GM19324 (cell line): Measurements from ENCODE around the gene ODC1.

ENCODE experiments used
- ATAC-seq: cut with Tn5 transposase; IDR thresholded peaks from one replicate; pipeline ENCODE4 v1.9.1; 2021; ENCODE audit warnings: mild to moderate bottlenecking, moderate library complexity; ENCODE audit not compliant: unreplicated experiment, low FRiP score

Gene ODC1

DNA sequence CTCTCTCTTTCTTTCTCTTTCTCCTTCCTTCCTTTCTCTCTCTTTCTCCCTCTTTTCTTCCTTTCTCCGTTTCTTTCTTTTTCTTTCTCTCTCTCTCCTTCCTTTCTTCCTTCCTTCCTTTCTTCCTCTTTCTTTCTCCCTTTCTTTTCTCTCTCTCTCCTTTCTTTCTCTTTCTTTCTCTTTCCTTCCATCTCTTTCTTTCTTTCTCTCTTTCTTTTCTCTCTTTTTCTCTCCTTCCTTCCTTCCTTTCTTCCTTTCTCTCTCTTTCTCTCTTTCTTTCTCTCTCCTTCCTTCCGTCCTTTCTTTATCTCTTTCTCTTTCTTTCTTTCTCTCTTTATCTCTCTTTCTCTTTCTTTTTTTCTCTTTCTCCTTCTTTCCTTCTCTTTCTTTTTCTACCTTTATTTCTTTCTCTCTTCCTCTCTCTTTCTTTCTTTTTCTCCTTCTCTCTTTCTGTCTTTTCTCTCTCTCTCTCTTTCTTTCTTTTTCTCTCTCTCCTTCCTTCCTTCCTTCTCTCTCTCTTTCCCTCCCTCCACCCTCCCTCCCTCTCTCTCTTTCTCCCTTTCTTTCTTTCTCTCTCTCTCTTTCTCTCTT lies 32.3 kb upstream of the ODC1 start:
- no peak for ATAC-seq

DNA sequence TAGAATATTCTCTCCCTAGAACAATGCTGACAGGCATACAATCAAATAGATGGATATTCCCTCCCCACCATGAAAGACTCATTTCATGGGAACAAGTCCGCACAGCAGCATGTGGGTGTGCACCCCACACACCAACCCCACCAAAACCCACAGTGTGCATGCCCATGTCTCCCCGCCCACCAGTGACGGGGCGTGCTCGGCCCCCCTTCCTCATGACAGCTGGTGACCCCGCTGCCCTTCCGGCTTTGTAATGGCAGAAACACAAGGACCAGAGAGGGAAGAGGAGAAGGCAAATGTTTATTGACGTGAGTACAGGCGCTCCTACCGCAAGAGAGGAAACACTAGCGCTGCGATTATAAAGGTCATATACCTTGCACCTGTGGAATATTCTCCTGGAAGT lies 30.8 kb upstream of the ODC1 start:
- no peak for ATAC-seq

DNA sequence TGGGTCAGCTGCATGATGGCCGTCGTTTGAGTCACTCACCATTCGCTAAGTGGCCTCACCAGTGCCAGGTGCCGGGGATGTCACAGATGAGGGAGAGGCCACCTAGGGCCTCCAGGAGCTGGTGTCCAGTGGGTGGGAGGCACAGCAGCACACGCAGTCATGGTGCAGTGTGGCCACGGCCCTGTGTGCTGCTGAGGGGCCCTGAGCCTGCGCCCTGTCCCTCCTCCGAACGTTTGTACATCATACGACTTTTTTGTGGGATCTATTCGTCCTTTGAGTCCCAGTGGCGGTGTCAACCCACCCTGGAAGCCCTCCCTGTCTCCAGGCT lies 30.1 kb upstream of the ODC1 start:
- no peak for ATAC-seq

DNA sequence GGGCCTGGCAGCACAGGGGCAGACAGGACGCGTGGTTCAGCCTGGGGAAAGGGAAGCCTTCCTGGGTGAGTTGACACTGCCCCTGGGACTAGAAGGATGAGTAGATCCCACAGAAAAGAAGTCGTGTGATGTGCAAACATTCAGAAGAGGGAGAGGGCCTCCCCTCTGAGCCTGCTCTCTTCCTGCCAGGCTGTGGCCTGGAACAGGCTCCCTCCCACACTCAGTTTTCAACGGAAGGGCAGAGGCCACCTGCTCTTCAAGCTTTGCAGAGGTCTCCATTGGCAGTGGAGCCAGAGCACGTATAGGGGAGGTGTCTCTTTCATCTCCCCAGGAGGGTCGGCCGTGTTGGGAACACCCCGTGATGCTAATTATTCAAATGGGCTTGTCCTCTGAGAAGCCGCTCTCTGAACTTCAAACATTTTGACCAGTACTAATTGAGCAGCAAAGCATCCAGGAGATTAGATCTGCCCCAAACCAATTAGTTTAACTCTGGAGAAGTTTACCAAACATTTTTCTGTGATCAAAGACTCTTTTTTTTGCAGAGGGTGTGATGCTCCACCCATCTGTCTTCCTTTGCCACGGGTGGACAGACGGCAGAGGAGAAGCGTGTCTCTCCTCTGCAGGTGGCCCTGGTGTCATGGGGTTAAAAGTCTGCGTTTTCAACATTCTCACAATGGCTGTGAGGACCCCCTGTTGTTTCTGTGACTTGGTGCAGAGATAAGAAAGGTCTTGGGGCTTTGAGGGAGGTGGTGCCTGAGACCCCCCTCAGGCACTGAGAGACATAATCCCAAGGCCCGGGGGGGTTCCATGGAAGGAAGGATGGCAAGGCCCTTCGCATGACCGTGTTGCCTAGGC lies 29.5 kb upstream of the ODC1 start:
- no peak for ATAC-seq

DNA sequence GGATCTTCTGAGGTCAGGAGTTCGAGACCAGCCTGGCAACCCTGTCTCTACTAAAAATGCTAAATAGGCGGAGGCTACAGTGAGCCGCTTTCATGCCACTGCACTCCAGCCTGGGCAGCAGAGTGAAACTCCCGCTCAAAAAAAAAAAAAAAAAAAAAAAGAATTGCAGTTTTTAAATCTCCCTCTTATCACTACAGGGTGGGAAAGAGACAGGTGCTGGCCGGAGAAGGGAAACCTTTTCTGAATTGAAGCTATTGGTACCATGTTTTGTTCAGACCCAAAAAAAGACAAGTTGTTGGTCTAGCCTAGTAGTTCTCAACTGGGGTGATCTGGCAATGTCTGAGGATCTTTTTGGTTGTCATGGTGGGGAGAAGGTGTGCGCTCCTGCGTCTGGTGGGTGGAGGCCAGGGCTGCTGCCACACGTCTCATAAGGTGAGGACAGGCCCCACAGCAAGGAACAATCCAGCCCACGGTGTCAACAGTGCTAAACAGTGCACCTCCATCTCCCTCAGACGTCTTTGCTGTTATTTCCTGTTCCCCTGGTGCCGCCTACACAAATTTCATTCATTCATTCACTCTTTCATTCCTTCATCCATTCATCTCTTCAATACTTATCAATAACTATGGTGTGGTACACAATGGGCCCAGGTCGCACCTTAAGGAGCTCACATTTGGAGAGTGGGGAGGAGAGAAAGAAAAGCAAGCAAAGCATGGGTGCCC lies 28.8 kb upstream of the ODC1 start:
- no peak for ATAC-seq

DNA sequence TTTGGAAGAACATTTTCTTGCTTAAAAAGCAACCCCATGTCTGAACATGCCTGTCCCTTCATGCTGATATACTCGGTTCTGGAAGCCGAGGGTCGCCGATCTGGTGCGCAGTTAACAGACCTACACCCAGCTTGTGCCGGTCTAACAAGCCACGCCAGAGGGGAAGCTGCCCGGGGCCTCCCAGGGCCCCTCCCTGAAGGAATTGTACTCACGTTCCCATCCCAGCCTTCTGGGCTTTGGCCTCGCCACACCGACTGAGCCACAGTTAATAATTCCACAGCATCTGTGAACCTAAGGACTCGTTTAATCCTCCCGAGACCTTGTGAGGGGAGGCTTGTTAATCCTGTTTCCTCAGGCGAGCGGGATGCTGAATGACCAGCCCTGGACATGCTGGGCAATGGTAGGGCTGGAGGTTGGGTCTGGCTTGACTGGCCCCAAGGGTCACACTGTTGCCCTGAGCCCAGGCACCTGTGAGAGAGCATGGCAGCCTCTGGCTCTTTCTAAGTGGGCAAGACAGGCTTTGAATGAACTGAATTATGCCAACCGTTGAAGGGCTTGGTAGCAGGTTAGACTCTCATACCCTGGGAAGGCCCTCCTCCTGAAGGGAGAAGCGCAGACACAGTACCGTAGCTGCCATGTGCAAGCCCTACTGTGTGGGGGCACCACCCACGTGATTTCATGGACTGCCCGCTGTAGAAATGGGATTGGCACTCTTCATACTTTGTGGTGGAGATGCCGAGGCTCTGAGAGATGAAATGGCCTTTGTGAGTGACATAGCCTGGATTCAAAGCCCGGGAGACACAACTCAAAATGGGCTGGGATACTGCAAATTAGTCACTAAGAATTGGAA lies 27.9 kb upstream of the ODC1 start:
- ATAC-seq = no peak

DNA sequence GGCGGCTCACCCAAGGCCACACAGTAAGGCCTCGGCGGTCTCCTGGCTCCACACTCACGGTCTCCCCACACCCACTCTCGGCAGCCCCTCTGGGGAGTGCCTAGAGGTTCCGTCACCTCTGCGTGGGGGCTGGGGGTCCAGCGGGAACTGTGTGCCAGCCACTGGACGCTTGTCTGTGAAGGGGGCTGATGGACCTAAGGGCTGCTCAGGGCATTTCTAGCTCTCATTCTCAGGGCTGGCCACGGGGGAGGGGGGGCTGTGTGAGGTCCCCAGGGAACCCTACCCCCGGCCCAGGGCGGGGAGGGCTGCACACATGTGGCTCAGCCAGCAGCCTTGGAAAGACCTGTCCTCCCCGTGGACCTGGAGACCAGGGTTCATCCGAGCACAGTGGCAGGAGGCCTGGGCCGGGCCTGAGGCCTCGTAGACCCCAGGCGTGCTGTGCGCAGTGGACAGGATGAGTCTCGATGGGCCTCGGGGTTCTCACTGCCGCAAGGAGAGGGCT lies 27.1 kb upstream of the ODC1 start:
- no peak for ATAC-seq

DNA sequence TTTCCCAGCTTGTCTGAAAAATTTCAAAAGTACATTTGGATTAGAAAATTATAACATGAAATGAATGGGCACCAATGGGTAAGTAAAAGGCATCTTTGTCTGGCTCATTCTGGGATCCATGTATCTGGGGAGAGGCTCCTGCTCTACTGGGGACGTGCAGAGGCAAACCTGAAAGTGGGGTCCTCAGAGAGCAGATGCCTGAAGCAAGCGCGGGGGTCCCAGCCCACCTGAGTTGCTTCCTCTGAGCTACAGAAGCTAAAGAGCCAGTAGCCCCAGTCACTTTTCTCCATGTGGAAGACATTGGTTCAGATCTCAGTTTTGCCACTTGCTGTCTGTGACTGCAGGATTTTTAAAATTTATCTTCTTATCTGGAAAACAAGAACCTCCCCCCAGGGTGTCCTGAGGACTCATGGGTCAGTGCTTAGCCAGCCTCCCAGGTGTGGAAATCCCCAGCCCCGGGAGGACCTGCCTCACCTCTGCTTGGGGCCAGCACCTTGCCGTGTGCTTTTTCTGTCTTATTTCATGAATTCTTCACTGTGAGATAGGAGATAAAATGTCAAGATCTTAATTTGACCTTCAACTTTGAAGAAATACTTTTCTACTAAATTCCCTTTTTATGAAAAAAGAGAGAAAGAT lies 25.1 kb upstream of the ODC1 start:
- ATAC-seq = no peak

DNA sequence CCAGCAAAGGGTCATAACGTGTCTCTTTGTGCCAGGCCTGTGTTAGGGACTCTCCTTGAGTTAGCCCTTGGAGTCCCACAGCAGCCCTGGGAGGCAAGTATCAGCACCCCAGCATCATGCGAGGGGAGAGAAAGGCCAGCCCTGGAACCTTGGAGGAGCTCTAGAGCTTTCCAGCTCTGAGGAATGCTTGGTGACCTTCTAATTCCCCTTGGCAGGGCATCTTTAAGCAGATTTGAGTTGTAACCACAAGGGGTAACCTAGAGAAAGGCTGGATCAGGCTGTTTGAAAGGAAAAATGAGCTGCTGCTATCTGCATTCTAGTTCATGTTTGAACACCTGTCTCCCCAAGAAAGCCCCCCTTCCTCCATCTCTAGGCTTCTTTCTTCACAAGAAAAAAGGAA lies 23.8 kb upstream of the ODC1 start:
- no peak for ATAC-seq

DNA sequence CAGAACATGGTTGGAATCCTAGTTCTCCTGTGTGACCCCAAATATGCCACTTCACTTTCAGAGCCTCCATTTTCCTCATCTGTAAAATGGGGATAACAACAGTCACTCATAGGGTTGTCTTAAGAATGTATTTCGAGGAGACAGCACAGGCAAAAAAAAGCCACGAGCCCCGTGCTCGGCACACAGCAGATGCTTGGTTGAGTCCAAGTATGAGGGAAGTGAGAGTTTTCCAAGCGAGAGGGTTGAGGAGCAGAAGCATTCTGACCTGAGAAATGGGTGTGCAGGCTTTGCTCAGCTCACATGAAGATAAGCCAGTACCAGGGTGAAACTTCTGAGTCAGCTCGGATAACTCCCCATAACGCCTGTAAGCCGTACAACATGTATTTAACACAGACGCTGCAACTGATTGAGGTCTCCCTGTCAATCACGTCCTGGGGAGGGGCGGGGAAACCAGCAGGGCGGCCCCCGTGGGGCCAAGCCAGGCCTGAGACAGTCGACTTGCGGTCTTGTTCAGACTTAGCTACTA lies 23.0 kb upstream of the ODC1 start:
- ATAC-seq = no peak

DNA sequence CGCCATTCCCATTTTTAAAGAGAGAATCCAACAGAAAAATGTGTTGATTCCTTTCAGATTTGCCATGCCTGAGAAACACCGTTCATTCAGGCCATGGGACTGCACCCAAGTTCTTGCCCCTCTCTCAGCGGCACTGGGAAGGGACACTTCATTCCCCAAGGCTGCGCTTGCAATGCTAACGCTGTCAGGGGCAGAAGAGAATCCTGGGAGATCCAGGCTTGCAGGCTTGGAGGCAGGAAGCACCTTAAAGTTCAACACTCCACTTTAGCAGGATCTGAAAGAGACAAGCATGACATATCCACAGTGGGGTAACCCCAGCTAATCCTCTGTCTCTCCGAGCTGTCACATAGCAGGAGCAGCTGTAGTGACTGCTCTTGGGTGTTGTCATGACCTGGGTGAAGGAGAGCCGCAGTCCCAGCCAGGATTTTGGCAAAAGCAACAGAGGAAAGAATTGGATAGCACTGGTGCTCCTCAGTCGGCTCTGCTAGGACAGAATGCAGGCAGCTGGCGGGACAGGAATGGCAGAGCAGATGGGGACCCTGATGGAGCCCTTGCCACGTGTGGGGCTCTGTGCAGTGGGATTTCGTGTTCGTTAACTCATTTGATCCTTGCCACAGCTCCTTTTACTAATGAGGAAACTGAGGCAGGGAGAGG lies 22.0 kb upstream of the ODC1 start:
- no peak for ATAC-seq

DNA sequence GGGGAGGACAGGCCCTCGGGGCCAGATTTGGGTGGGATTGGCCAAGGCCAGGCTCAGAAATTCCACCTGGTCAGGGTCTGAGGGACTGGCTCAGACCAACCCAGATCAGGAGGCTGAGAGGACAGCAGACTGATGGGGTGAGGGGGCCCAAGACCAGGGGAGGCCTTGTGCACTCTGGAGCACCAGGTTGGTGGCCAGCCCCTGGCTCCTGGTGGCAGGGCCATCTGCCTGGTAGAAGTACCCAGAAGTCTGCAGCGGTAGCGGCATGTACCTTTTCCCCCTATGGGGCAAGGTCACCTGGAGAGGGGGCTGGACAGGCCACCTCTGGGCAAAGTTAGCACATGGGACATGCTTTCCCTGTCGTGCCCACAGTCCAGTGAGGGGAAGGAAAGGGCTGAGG lies 21.2 kb upstream of the ODC1 start:
- ATAC-seq = no peak

DNA sequence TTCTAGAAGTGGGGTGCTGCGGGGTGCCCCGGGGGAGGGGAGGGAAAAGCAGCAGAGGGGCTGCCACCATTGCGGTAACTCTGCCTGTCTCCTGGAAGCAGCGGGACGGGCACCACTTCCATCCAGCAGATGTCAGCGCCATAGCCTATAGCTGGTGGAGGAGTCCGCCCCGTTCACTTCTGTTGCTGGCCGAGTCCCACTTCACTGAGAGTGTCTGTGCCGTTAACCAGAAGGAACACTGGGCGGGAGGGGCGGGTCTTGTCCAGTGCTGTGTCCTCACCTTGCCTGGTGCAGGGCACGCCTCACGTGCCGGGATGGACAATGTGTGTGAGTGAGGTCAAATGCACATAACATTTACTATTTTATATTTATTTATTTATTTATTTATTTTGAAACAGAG lies 19.3 kb upstream of the ODC1 start:
- no peak for ATAC-seq

DNA sequence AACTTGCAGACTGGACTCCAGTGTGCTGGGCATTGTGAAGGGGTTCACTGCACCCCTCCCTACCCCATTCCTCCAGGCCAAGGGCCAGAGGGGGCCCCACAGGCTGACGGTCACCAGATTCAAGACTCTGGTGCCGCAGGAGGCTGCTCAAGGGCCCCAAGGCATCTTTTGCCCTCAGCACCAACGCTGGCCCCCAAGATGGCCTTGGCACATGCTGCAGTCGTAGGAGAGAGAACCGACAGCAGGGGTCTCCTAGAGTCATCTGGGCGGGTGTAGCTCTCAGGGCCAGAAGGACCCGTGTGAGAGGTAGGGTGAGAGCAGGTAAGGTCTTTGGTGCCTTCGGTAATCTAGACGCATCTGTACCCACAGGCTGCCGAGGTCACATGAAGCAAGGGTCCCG lies 18.7 kb upstream of the ODC1 start:
- ATAC-seq = no peak

DNA sequence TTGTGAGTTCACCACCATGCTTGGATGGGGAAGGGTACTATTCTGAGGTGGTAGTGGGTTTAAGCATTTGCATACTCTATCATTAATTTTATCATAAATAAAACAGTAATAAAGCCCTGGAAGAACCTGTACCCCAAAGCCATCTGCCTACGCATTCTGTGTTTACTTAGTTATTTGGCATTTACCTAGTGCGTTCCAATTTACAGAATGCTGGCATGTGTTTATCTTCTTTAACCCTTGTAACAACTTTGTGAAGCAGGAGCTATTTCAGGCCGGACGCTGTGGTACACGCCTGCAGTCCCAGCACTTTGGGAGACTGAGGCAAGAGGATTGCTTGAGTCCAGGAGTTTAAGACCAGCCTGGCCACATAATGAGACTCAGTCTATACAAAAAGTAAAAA lies 17.8 kb upstream of the ODC1 start:
- no peak for ATAC-seq

DNA sequence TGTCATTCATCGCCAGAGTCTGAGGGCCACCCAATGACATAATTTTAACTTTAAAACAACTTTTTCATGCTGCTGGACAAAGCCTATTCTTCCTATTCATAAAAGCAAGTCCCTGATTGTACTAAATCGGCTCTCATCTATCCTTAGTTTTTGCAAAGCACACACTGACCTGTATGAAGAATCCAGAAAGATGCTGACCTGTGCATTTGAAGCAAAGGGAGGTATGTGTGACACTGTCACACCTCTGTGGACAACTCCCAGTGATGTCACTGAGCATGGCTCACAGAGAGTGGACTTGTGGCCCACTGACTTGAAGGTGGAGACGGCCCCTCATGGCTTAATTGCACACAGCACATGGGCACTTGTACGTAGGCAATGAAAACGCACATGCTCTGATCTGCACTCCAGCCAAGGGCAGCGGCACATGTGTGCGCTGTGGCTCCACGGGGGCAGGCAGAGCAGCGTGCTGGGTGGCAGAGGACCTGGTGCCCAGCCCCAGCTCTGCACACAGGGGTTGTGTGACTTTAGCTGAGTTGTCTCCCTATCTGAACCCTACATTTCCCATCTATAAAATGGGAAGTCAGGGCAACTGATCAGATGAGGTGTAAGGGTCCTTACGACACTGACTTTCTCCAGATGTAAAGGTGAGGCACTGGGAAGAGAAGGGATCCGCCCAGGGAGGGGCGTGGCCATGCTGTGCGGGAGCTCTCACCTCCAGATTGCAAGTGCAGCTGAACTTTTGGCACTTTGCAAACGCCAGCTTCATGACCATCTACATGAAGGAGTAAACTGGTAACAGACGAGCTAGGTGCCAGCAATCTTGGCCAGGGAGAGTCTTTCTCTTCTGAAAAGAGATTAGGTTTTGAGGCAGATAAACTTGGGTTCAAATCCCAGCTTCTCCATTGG lies 14.3 kb upstream of the ODC1 start:
- no peak for ATAC-seq

DNA sequence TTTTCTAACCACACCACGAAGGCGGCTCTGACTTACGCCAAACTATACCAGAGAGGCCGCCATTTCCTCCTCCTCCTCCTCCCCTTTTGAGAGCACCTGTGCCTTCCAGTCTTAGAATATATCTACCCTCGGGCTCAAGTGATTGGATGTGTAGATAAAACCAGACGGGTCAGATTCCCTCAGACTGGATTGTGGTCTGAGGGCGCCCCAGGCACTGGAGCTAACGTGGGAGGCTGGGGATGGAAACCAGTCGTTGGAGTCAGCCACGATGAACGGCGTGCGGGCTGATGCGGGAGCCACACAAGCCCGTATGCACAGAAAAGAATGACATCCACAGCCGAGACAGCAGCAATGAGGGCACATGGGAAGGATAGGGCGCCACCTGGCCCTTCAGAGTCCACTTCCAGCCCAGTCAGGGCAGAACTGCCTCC lies 12.3 kb upstream of the ODC1 start:
- no peak for ATAC-seq

DNA sequence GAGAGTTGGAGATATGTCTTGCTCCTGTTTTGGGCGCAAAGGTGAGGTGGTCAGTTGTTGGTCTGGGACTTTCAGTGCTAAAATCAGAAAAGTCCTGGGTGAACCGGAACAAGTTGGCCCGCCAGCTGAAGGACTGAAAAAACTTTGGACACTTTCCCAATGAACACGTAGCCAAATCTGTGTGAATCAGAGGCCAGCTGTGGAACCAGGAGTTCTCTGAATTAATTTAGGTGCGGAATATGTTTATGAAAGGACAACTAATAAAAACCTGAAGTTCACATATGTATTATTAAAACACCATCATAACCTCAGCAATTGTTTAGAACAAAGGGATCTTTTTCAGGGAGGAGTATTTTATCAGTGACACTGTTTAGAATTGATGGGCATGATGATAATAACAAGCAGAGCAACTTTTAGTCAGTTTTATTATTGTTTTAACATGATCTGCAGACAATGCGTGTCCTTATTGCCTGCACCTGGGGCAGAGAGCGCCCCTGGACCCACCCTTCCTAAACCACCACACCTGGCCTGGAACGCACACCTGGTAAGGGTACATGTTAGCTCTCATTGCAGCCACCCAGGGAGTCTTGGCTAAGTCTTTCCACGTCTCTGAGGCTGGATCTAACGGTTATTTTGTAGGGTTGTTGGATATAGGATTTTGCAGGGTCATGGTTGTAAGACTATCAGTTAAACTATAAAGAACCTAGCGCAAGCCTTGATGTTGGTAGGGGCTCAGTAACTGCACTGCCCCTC lies 9.9 kb upstream of the ODC1 start:
- no peak for ATAC-seq
